WI38 (cell line): Measurements from ENCODE around the gene DPPA5.
"Not testable (repeated sequence)": the region's sequence is repeated elsewhere in the genome, so short reads cannot be mapped to it uniquely, and the experiment has no call there.

Experiments used
- H3K4me3 ChIP-seq: 2 replicates; pipeline ENCODE4 v1.5.1; 2011; ENCODE audit warnings: low read depth, mild to moderate bottlenecking, control low read depth, low read length
- CTCF ChIP-seq: IDR thresholded peaks from 2 replicates; pipeline ENCODE4 v1.5.1; 2012; ENCODE audit warnings: low read depth, mild to moderate bottlenecking, control low read depth, low read length

Gene DPPA5

GRCh38 chr6:73323323-73323722 lies 30.8 kb downstream of the DPPA5 start:
- H3K4me3 ChIP-seq, result no peak overlapping the region
- no peak for TF ChIP-seq CTCF

GRCh38 chr6:73314577-73315492 lies 39.2 kb downstream of the DPPA5 start:
- no peak for TF ChIP-seq CTCF
- peak overlapping the region; percentile 0; the same call in 1 of the 2 replicates for H3K4me3 ChIP-seq

GRCh38 chr6:73310503-73310845 lies 43.6 kb downstream of the DPPA5 start:
- peak overlapping the region; percentile 80 for H3K4me3 ChIP-seq

- peak; percentile 61 for TF ChIP-seq CTCF
- peak overlapping the region; percentile 80 for H3K4me3 ChIP-seq
Measured at GRCh38 chr6:73309785-73310502, 44.1 kb downstream of the DPPA5 start.

- H3K4me3 ChIP-seq, result peak overlapping the region; percentile 80
- TF ChIP-seq CTCF, result no peak
Measured at GRCh38 chr6:73309535-73309784, 44.6 kb downstream of the DPPA5 start.

- no peak for TF ChIP-seq CTCF
- H3K4me3 ChIP-seq, result peak overlapping the region; percentile 80
Measured at GRCh38 chr6:73308712-73309534, 45.2 kb downstream of the DPPA5 start.

GRCh38 chr6:73303773-73304172 lies 50.3 kb downstream of the DPPA5 start:
- not testable (repeated sequence) for H3K4me3 ChIP-seq
